WTC11 (cell line): ENCODE measurements around the gene GABBR2. TPM values are rescaled to one million over a fixed set of nuclear protein-coding genes. Genes with fewer than 3 reads are reported as not detected.

Experiments
- ATAC-seq: fragments of 200-7000 bp; cut with Tn5 transposase; 2 replicates; pipeline ENCODE4 v1.10.0; 2021; ENCODE audit warnings: mild to moderate bottlenecking, moderate library complexity
- CTCF ChIA-PET: fragments of 300-600 bp; sonication (Branson Sonifier 250); formaldehyde crosslinking; loops from one replicate; lab custom pipeline; 2021; ENCODE audit warnings: antibody characterized with exemption; lab: Charles Lee
- POLR2A ChIA-PET: fragments of 350-600 bp; sonication (Branson Sonifier 250); formaldehyde crosslinking; loops from one replicate; lab custom pipeline; 2021; ENCODE audit warnings: antibody characterized with exemption; lab: Charles Lee
- DNase-seq: peaks from one replicate; pipeline ENCODE4 v3.0.0; 2021; ENCODE audit warnings: low spot score
- H3K27ac Mint-ChIP-seq: 2 replicates; pipeline ENCODE4 v1.8.0; 2021; ENCODE audit warnings: mixed read lengths
- H3K27me3 Mint-ChIP-seq: 2 replicates; pipeline ENCODE4 v1.8.0; 2021; ENCODE audit warnings: low read depth, mild to moderate bottlenecking, moderate library complexity, mixed read lengths
- H3K36me3 Mint-ChIP-seq: 2 replicates; pipeline ENCODE4 v1.8.0; 2021; ENCODE audit warnings: mixed read lengths
- H3K4me1 Mint-ChIP-seq: 2 replicates; pipeline ENCODE4 v1.8.0; 2022; ENCODE audit warnings: mixed read lengths
- H3K4me3 Mint-ChIP-seq: 2 replicates; pipeline ENCODE4 v1.8.0; 2021; ENCODE audit warnings: mild to moderate bottlenecking, moderate library complexity, mixed read lengths
- H3K9me3 Mint-ChIP-seq: 2 replicates; pipeline ENCODE4 v1.8.0; 2021; ENCODE audit warnings: mixed read lengths
- ATF1 ChIP-seq: sonication (generic); formaldehyde crosslinking; IDR thresholded peaks from 2 replicates; pipeline ENCODE4 v1.8.1; 2023; ENCODE audit warnings: mild to moderate bottlenecking, moderate library complexity, missing genetic modification reagents
- GRHL2 ChIP-seq: fragments of 250-450 bp; sonication (Bioruptor Pico); IDR thresholded peaks from 2 replicates; pipeline ENCODE4 v1.8.0; 2022; ENCODE audit warnings: mild to moderate bottlenecking, moderate library complexity; ENCODE audit not compliant: insufficient replicate concordance, severe bottlenecking
- GTF2I ChIP-seq: fragments of 250-450 bp; sonication (Bioruptor Pico); conservative IDR thresholded peaks from 2 replicates; pipeline ENCODE4 v1.4.0; 2021; ENCODE audit warnings: mild to moderate bottlenecking
- OVOL2 ChIP-seq: fragments of 250-450 bp; sonication (Bioruptor Pico); IDR thresholded peaks from 2 replicates; pipeline ENCODE4 v1.9.0; 2021; ENCODE audit warnings: mild to moderate bottlenecking, borderline replicate concordance
- SMAD4 ChIP-seq: sonication (generic); formaldehyde crosslinking; IDR thresholded peaks from 2 replicates; pipeline ENCODE4 v1.8.0; 2022; ENCODE audit warnings: mild to moderate bottlenecking, missing genetic modification reagents
- TP53 ChIP-seq: sonication (generic); formaldehyde crosslinking; IDR thresholded peaks from 2 replicates; pipeline ENCODE4 v1.8.1; 2023; ENCODE audit warnings: mild to moderate bottlenecking, missing genetic modification reagents
- ZBTB21 ChIP-seq: sonication (generic); formaldehyde crosslinking; IDR thresholded peaks from 2 replicates; pipeline ENCODE4 v1.8.1; 2023; ENCODE audit warnings: mild to moderate bottlenecking, missing genetic modification reagents, borderline replicate concordance
- ZNF138 ChIP-seq: sonication (generic); formaldehyde crosslinking; conservative IDR thresholded peaks from 2 replicates; pipeline ENCODE4 v1.8.1; 2022; ENCODE audit warnings: mild to moderate bottlenecking, moderate library complexity, missing genetic modification reagents
- ZNF263 ChIP-seq: sonication (generic); formaldehyde crosslinking; IDR thresholded peaks from 2 replicates; pipeline ENCODE4 v1.8.1; 2022; ENCODE audit warnings: low read depth, mild to moderate bottlenecking, moderate library complexity, missing genetic modification reagents
- ZNF671 ChIP-seq: fragments of 250-450 bp; sonication (Bioruptor Pico); IDR thresholded peaks from 2 replicates; pipeline ENCODE4 v1.8.0; 2021; ENCODE audit warnings: mild to moderate bottlenecking
- total RNA-seq: library from RNA; stranded (reverse); gene quantifications from 3 replicates; pipeline ENCODE4 v1.2.3, GENCODE V29; 2021
- TF ChIP-seq, protein P1 (sequence below): sonication (generic); formaldehyde crosslinking; IDR thresholded peaks from 2 replicates; pipeline ENCODE4 v1.8.1; 2022; ENCODE audit warnings: low read depth, mild to moderate bottlenecking, moderate library complexity, missing genetic modification reagents, borderline replicate concordance
- TF ChIP-seq, protein P2 (sequence below): fragments of 200-600 bp; IDR thresholded peaks from 2 replicates; pipeline ENCODE4 v1.8.0; 2022; ENCODE audit warnings: antibody characterized with exemption
- TF ChIP-seq, protein P3 (sequence below): sonication (generic); formaldehyde crosslinking; IDR thresholded peaks from 2 replicates; pipeline ENCODE4 v1.8.0; 2022; ENCODE audit warnings: mild to moderate bottlenecking, missing genetic modification reagents
- TF ChIP-seq, protein P4 (sequence below): sonication (generic); formaldehyde crosslinking; IDR thresholded peaks from 2 replicates; pipeline ENCODE4 v1.8.0; 2022; ENCODE audit warnings: mild to moderate bottlenecking, missing genetic modification reagents
- TF ChIP-seq, protein P5 (sequence below): fragments of 250-450 bp; sonication (Bioruptor Pico); IDR thresholded peaks from 2 replicates; pipeline ENCODE4 v2.1.2; 2022; ENCODE audit warnings: mild to moderate bottlenecking, moderate library complexity
- TF ChIP-seq, protein P6 (sequence below): fragments of 250-450 bp; sonication (Bioruptor Pico); IDR thresholded peaks from 2 replicates; pipeline ENCODE4 v1.9.0; 2021; ENCODE audit warnings: moderate library complexity, mild to moderate bottlenecking, inconsistent platforms, borderline replicate concordance
- TF ChIP-seq, protein P7 (sequence below): sonication (generic); formaldehyde crosslinking; IDR thresholded peaks from 2 replicates; pipeline ENCODE4 v1.8.1; 2023; ENCODE audit warnings: mild to moderate bottlenecking, missing genetic modification reagents, moderate library complexity
- TF ChIP-seq, protein P8 (sequence below): sonication (generic); formaldehyde crosslinking; IDR thresholded peaks from 2 replicates; pipeline ENCODE4 v1.8.0; 2022; ENCODE audit warnings: mild to moderate bottlenecking, missing genetic modification reagents
- TF ChIP-seq, protein P9 (sequence below): sonication (generic); formaldehyde crosslinking; IDR thresholded peaks from 2 replicates; pipeline ENCODE4 v1.8.0; 2022; ENCODE audit warnings: missing genetic modification reagents
- TF ChIP-seq, protein P10 (sequence below): sonication (generic); formaldehyde crosslinking; IDR thresholded peaks from 2 replicates; pipeline ENCODE4 v1.8.0; 2023; ENCODE audit warnings: missing genetic modification reagents

Gene GABBR2
- total RNA-seq, 1 experiment from 2014 or later, result 0.92 TPM

DNA sequence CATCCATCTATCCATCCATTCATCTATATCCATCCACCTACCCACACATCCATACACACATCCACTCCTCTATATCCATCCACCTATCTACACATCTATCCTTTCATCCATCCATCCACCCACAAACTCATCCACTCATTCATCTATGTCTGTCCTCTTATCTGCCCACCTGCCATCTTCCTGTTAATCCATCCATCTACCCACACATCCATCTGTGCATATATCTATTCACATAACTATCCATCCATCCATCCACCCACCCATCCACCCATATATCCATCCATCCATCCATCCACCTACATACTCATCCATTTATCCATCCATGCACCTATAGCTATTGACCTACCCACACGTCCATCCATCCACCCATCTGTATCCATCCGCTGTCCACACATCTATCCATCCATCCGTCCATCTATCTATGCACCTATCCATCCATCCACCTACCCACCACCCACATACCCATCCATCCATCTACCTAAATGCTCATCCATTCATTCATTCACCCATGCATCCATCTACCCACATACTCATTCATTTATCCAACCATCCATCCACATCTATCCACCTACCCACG lies 271.2 kb downstream of the GABBR2 start:
- DNase-seq, result no peak
- Mint-ChIP-seq H3K4me1 (peaks cover 5% of the 10 kb centered on the region), H3K9me3 (peaks cover 18% of the 10 kb centered on the region), H3K4me3 (no peak overlapping the region), H3K27ac (no peak overlapping the region), H3K27me3 (peaks cover 4% of the 10 kb centered on the region; the same call in 1 of the 2 replicates), H3K36me3 (no peaks in the 10 kb centered on the region)
- TF ChIP-seq ZBTB21 (CRISPR knock-in tag) (no peak), ATF1 (CRISPR knock-in tag) (no peak), ZNF671 (CRISPR knock-in tag) (no peak), TP53 (CRISPR knock-in tag) (no peak), ZNF138 (CRISPR knock-in tag) (no peak)
- TF ChIP-seq, protein P1, sequence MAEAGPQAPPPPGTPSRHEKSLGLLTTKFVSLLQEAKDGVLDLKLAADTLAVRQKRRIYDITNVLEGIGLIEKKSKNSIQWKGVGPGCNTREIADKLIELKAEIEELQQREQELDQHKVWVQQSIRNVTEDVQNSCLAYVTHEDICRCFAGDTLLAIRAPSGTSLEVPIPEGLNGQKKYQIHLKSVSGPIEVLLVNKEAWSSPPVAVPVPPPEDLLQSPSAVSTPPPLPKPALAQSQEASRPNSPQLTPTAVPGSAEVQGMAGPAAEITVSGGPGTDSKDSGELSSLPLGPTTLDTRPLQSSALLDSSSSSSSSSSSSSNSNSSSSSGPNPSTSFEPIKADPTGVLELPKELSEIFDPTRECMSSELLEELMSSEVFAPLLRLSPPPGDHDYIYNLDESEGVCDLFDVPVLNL (CRISPR knock-in tag), result no peak
- TF ChIP-seq, protein P2, sequence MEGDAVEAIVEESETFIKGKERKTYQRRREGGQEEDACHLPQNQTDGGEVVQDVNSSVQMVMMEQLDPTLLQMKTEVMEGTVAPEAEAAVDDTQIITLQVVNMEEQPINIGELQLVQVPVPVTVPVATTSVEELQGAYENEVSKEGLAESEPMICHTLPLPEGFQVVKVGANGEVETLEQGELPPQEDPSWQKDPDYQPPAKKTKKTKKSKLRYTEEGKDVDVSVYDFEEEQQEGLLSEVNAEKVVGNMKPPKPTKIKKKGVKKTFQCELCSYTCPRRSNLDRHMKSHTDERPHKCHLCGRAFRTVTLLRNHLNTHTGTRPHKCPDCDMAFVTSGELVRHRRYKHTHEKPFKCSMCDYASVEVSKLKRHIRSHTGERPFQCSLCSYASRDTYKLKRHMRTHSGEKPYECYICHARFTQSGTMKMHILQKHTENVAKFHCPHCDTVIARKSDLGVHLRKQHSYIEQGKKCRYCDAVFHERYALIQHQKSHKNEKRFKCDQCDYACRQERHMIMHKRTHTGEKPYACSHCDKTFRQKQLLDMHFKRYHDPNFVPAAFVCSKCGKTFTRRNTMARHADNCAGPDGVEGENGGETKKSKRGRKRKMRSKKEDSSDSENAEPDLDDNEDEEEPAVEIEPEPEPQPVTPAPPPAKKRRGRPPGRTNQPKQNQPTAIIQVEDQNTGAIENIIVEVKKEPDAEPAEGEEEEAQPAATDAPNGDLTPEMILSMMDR, result no peak
- TF ChIP-seq, protein P3, sequence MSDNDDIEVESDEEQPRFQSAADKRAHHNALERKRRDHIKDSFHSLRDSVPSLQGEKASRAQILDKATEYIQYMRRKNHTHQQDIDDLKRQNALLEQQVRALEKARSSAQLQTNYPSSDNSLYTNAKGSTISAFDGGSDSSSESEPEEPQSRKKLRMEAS (CRISPR knock-in tag), result no peak
- TF ChIP-seq, protein P4, sequence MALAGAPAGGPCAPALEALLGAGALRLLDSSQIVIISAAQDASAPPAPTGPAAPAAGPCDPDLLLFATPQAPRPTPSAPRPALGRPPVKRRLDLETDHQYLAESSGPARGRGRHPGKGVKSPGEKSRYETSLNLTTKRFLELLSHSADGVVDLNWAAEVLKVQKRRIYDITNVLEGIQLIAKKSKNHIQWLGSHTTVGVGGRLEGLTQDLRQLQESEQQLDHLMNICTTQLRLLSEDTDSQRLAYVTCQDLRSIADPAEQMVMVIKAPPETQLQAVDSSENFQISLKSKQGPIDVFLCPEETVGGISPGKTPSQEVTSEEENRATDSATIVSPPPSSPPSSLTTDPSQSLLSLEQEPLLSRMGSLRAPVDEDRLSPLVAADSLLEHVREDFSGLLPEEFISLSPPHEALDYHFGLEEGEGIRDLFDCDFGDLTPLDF, result no peak
- TF ChIP-seq, protein P5, sequence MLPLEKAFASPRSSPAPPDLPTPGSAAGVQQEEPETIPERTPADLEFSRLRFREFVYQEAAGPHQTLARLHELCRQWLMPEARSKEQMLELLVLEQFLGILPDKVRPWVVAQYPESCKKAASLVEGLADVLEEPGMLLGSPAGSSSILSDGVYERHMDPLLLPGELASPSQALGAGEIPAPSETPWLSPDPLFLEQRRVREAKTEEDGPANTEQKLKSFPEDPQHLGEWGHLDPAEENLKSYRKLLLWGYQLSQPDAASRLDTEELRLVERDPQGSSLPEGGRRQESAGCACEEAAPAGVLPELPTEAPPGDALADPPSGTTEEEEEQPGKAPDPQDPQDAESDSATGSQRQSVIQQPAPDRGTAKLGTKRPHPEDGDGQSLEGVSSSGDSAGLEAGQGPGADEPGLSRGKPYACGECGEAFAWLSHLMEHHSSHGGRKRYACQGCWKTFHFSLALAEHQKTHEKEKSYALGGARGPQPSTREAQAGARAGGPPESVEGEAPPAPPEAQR (CRISPR knock-in tag), result no peak
- TF ChIP-seq, protein P6, sequence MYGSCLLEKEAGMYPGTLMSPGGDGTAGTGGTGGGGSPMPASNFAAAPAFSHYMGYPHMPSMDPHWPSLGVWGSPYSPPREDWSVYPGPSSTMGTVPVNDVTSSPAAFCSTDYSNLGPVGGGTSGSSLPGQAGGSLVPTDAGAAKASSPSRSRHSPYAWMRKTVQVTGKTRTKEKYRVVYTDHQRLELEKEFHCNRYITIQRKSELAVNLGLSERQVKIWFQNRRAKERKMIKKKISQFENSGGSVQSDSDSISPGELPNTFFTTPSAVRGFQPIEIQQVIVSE, result no peak
- TF ChIP-seq, protein P7, sequence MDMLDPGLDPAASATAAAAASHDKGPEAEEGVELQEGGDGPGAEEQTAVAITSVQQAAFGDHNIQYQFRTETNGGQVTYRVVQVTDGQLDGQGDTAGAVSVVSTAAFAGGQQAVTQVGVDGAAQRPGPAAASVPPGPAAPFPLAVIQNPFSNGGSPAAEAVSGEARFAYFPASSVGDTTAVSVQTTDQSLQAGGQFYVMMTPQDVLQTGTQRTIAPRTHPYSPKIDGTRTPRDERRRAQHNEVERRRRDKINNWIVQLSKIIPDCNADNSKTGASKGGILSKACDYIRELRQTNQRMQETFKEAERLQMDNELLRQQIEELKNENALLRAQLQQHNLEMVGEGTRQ (CRISPR knock-in tag), result no peak
- ChIA-PET POLR2A (no interaction called here), CTCF (no interaction called here)
- no peak for ATAC-seq

DNA sequence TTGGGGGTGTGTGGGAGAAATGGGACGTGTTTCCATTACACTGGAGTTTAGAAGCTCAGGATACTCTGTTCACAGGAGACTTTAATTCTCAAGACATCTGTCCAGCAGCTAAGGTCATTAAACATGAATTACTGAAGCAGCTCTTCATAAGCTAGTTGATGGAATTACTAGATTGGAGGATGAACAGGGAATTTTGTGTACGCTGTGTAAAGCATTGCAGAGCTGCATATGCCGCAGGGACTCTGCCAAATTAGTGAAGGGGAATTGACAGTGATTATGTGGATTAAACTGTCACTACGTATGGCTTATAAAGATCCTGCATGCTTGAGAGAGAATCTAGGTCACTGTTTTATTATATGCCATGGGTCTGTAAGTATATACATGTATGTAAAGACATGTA lies 275.8 kb downstream of the GABBR2 start:
- ChIA-PET POLR2A (no interaction called here), CTCF (interaction anchor here (1.0 kb wide), 1 partner anchor 117 kb away, joined by 3 read pairs; no protein-coding TSS in a partner anchor)
- Mint-ChIP-seq H3K27me3 (peaks cover 8% of the 10 kb centered on the region), H3K36me3 (no peaks in the 10 kb centered on the region), H3K9me3 (peaks cover 27% of the 10 kb centered on the region), H3K27ac (no peak overlapping the region), H3K4me3 (no peak overlapping the region), H3K4me1 (no peaks in the 10 kb centered on the region)
- ATAC-seq (no peak), DNase-seq (no peak)
- TF ChIP-seq, protein P8, sequence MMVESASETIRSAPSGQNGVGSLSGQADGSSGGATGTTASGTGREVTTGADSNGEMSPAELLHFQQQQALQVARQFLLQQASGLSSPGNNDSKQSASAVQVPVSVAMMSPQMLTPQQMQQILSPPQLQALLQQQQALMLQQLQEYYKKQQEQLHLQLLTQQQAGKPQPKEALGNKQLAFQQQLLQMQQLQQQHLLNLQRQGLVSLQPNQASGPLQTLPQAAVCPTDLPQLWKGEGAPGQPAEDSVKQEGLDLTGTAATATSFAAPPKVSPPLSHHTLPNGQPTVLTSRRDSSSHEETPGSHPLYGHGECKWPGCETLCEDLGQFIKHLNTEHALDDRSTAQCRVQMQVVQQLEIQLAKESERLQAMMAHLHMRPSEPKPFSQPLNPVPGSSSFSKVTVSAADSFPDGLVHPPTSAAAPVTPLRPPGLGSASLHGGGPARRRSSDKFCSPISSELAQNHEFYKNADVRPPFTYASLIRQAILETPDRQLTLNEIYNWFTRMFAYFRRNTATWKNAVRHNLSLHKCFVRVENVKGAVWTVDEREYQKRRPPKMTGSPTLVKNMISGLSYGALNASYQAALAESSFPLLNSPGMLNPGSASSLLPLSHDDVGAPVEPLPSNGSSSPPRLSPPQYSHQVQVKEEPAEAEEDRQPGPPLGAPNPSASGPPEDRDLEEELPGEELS (CRISPR knock-in tag), result no peak
- TF ChIP-seq GTF2I (CRISPR knock-in tag), result no peak
- TF ChIP-seq, protein P9, sequence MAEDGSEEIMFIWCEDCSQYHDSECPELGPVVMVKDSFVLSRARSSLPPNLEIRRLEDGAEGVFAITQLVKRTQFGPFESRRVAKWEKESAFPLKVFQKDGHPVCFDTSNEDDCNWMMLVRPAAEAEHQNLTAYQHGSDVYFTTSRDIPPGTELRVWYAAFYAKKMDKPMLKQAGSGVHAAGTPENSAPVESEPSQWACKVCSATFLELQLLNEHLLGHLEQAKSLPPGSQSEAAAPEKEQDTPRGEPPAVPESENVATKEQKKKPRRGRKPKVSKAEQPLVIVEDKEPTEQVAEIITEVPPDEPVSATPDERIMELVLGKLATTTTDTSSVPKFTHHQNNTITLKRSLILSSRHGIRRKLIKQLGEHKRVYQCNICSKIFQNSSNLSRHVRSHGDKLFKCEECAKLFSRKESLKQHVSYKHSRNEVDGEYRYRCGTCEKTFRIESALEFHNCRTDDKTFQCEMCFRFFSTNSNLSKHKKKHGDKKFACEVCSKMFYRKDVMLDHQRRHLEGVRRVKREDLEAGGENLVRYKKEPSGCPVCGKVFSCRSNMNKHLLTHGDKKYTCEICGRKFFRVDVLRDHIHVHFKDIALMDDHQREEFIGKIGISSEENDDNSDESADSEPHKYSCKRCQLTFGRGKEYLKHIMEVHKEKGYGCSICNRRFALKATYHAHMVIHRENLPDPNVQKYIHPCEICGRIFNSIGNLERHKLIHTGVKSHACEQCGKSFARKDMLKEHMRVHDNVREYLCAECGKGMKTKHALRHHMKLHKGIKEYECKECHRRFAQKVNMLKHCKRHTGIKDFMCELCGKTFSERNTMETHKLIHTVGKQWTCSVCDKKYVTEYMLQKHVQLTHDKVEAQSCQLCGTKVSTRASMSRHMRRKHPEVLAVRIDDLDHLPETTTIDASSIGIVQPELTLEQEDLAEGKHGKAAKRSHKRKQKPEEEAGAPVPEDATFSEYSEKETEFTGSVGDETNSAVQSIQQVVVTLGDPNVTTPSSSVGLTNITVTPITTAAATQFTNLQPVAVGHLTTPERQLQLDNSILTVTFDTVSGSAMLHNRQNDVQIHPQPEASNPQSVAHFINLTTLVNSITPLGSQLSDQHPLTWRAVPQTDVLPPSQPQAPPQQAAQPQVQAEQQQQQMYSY (CRISPR knock-in tag), result no peak
- no peak for TF ChIP-seq ZNF263
- TF ChIP-seq, protein P10, sequence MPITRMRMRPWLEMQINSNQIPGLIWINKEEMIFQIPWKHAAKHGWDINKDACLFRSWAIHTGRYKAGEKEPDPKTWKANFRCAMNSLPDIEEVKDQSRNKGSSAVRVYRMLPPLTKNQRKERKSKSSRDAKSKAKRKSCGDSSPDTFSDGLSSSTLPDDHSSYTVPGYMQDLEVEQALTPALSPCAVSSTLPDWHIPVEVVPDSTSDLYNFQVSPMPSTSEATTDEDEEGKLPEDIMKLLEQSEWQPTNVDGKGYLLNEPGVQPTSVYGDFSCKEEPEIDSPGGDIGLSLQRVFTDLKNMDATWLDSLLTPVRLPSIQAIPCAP (CRISPR knock-in tag), result no peak
- TF ChIP-seq GRHL2 (CRISPR knock-in tag), result no peak
- no peak for TF ChIP-seq OVOL2 (CRISPR knock-in tag)
- TF ChIP-seq SMAD4 (CRISPR knock-in tag), result no peak
